Adipose tissue (tissue), 3 donors: ENCODE measurements around the gene KCNMA1. TPM values are rescaled to one million over a fixed set of nuclear protein-coding genes. Genes with fewer than 3 reads are reported as not detected.

Source experiments
- H3K27ac ChIP-seq: one replicate; pipeline ENCODE4 v1.5.1; 2013; ENCODE audit warnings: low read depth, low read length
- WGBS, 3 donors: extraction: QIAGEN DNeasy Blood & Tissue Kit; methylation state at CpG; one replicate each; pipeline ENCODE4 v1.1.7; 2013; 5-methylcytosine and 5-hydroxymethylcytosine counted together
- polyA plus RNA-seq, 3 donors: library from polyadenylated mRNA; stranded (reverse); fragments of 200-250 nt; gene quantifications; one replicate each; pipeline ENCODE4 v1.2.3, GENCODE V29; 2013
- donor health status: healthy with polysubstance abuse.
- donor health status: Bipolar disorder and iron deficiency.
- donor health status: healthy.

KCNMA1 gene
- polyA plus RNA-seq, 3 donors: 2.5 to 5.1 (median 3.8) TPM

DNA sequence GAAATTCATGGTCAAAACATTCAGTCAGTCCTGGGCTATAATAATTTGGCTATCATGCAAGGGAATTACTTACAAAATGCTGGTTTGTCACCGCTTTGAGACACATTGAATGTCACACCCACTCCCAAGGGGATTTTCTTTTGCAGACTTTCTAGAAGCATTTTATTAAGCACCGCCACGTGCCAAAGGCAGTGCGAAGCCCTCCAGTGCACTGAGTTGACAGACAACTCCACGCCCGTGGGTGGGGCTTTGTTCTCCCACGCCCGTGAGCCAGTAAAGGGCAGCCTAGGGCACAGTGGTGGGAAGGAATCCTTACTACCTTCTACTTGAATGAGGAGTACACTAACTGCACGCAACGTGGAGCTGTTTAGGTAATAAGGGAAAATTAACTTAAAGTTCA is 515.8 kb downstream of the KCNMA1 start:
- WGBS, 3 donors: 70 to 87% (median 77%) methylated on average over 10 of the region's 10 CpGs
- no peak overlapping the region for H3K27ac ChIP-seq

- no peak overlapping the region for H3K27ac ChIP-seq
- 66 to 74% (median 69%) methylated on average over 4 of the region's 4 CpGs for WGBS, 3 donors
Observed at GRCh38 chr10:77120666-77121376, 516.8 kb downstream of the KCNMA1 start.

DNA sequence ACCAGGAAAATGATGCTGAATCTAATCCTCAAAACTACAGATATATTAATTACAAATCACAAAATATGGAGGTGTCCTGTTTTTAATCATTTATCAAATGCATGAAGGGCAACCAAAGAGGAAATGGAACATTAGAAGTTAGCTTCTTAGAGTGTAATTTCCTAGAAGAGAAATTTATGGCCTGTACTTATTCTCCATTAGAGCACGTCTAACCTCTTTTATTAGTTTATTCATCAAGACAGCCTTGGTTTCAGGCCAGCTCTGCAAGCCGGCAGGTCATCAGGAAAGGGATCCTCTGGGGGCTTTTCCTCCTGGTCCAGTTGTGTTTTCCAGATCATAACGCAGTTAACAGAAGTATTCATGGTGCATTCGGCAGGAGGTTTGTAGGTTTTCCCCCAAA is 517.6 kb downstream of the KCNMA1 start:
- WGBS, 3 donors: 55 to 84% (median 67%) methylated on average over 4 of the region's 4 CpGs
- H3K27ac ChIP-seq: no peak overlapping the region

GRCh38 chr10:77118603-77119282 is 518.9 kb downstream of the KCNMA1 start:
- H3K27ac ChIP-seq: no peak overlapping the region
- WGBS, 3 donors: 80 to 95% (median 82%) methylated on average over 8 of the region's 8 CpGs

GRCh38 chr10:77117501-77117900 is 520.1 kb downstream of the KCNMA1 start:
- H3K27ac ChIP-seq: no peak overlapping the region
- 92 to 100% (median 94%) methylated on average over 2 of the region's 2 CpGs for WGBS, 3 donors

GRCh38 chr10:77116904-77117303 is 520.7 kb downstream of the KCNMA1 start:
- WGBS, 3 donors: 74 to 92% (median 78%) methylated on average over 2 of the region's 2 CpGs
- no peak overlapping the region for H3K27ac ChIP-seq

GRCh38 chr10:77114181-77114821 is 523.3 kb downstream of the KCNMA1 start:
- 71 to 81% (median 80%) methylated on average over 4 of the region's 4 CpGs for WGBS, 3 donors
- no peak overlapping the region for H3K27ac ChIP-seq

DNA sequence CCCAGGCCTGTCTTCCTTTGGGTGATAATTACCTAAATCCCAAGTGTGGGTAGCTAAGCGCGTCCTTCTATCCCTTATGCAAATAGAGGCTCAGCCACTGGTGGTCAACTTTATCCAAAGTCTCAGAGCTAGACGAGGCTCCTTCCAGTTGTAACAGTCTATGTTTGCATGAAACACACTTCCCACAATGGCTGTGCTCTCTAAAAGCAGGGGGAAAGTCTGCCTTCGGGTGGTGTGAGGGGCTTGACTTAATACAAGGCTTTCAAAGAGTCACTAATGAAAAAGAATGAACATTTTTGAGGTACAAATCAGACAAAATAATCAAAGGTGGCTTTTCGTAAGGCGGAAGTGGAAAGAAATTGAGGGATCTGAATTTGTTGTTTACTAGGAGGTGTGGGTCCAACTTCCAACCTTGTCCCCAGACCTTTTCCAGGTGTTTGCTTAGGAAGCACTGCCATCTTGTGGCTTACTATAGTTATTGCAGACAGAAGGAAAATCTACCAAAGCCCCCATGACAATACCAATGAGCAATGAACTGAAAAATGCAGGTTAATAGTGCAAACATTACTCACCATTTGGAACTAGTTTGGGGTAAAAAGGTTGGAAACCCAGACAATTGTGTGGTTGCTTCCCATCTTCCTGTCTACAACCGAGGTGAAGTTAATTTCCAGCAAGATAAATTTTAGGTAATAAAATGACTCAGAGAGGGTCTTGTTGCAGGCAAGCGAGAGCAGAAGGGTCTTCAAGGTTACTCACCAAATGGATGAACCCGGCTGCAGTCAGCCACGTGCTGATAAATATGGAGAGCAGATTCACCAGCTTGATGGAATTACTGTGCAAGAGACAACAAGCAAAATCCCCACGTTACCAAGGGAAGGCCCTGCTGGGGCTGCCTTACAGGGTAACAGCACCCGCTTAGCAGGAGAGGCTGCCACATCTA is 525.7 kb downstream of the KCNMA1 start:
- H3K27ac ChIP-seq: no peak overlapping the region
- 52 to 54% (median 54%) methylated on average over 12 of the region's 12 CpGs for WGBS, 3 donors

DNA sequence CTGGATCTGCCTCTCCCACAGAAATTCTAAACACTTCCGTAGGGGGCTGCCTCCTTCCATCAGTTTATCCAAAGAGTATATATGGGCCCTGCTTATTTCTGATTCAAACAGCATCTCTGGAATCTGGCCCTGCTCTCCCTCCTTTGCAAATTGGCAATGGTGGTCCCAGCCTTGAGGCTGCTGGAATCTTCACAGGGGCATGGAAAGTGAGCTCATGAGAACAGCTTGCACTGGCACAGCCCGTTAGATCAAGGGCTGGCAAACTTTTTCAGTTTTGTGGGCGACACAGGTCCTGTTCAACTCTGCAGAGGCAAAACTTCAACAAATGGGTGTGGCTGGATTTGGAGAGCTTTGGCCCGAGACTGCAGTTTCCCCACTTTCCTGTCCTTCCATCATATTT is 526.9 kb downstream of the KCNMA1 start:
- 66 to 86% (median 70%) methylated on average over 4 of the region's 4 CpGs for WGBS, 3 donors

DNA sequence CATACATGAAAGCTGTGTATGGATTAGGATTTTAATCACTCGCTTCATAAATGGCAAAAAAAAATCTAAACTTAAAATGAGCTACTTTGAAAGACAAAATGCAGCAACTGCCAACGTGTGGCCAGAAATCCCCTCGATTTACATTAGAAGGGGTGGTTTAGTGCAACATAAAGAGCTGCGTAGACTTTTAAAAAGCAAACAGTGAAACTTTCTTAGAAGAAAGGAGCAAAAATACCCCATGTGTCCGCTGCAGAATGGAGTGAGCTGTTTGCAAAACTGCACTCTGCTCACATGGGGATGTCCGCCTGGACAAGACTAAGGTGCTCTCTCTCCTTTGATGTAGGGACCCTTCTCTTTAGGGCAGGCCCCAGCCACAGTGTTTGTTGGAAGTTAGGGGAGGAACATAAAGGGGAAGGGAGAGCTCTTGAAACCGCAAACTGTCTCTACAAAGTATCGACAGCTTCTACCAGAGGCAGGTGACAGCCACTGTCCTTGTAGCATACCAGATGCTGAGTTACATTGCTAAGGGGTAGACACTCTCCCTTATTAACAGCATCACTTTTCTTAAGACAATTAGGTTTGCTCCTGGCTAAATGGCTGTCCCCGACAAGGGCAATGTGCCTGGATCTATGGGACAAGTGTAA is 528.1 kb downstream of the KCNMA1 start:
- no peak overlapping the region for H3K27ac ChIP-seq
- 89 to 93% (median 92%) methylated on average over 9 of the region's 9 CpGs for WGBS, 3 donors

More for the DNA sequence above, 526.9 kb downstream of the KCNMA1 start:
- no peak overlapping the region for H3K27ac ChIP-seq

- no peak overlapping the region for H3K27ac ChIP-seq
- WGBS, 3 donors: 78 to 89% (median 84%) methylated on average over 3 of the region's 3 CpGs
Observed at GRCh38 chr10:77106676-77107075, 530.9 kb downstream of the KCNMA1 start.

DNA sequence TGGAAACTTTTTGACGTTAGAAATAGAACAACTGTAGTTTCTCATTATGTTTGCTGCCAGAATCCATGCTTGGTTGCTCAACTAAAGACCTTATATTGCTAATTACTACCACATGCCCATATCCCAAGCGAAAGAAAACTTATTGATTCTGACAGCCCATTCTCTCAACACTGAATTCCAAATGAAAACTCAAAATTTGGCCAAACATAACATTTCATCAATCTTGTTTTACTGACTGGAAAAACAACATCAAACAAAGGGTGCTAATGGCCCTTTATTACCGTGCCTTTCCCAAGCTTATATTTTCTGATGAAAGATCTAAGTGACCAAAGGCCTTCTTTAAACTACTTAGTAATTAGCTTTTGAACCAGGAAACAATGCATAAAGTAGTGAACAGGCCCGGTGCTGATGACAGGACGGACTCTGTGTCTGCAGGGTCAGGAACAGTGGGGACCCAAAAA is 531.8 kb downstream of the KCNMA1 start:
- 52 to 62% (median 60%) methylated on average over 5 of the region's 5 CpGs for WGBS, 3 donors
- H3K27ac ChIP-seq: no peak overlapping the region

GRCh38 chr10:77104459-77104980 is 533.1 kb downstream of the KCNMA1 start:
- 49 to 52% (median 52%) methylated on average over 4 of the region's 4 CpGs for WGBS, 3 donors
- no peak overlapping the region for H3K27ac ChIP-seq

DNA sequence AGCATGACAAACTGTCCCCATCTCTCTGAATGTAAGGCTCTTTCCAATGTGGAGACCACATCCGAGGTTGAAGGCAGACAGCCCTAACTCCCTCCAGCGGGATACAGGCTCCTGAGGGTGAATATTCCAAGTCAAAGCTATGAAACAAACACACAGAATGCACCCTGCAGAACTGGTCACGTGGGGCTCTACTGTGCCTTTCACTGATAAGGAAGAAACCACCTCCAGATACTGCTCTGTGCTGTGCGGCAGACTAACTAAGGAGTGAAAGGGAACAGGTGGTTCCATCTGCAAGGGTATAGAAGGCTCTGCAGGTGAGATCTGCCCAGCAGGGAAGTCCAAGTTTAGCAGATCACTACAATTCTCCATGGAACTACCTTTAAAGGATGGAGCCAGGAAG is 534.4 kb downstream of the KCNMA1 start:
- H3K27ac ChIP-seq: no peak overlapping the region
- WGBS, 3 donors: 74 to 92% (median 83%) methylated on average over 4 of the region's 4 CpGs

GRCh38 chr10:77101341-77101740 is 536.3 kb downstream of the KCNMA1 start:
- WGBS, 3 donors: 84 to 96% (median 91%) methylated on average over 5 of the region's 5 CpGs
- no peak overlapping the region for H3K27ac ChIP-seq

DNA sequence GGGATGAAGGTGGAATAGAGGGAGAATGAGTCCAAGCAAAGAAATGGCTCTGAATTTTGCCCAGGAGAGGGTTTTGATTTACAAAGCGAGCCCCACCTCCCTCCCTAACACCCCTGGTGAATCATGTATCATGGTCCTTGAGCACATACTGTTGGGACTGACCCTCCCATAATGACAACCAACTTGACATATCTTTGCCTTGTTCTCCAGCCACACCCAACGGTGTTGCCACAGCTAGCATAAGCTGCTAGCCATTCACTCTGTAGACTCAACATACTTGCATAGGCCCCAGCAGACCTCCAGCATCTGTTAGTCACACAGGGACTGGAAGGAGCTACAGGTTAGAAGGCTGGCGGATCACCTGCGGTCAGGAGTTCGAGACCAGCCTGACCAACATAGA is 538.5 kb downstream of the KCNMA1 start:
- H3K27ac ChIP-seq: no peak overlapping the region
- WGBS, 3 donors: 95 to 98% (median 97%) methylated on average over 5 of the region's 5 CpGs

- WGBS, 3 donors: 75 to 100% (median 86%) methylated on average over 1 of the region's 1 CpG
Observed at GRCh38 chr10:77097625-77098024, 540.0 kb downstream of the KCNMA1 start.

DNA sequence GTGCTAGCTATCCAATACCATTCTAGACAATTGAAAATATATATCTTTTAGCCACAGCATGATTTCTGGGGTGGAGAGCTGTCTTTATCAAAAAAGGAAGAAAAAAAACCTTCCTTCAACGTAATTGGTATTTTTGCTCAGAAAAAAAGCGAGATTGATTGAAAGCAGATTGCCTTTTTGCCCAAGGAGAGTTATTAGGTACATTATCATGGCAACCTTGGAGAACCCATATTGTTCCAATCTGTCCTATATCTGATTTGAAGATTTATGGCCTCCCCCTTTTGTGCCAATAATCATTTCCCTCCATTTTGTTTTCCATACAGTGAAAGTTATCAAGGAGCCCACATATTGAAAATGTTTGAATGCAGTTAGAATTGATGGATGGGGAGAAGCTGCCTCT is 544.5 kb downstream of the KCNMA1 start:
- no peak overlapping the region for H3K27ac ChIP-seq
- 84 to 92% (median 84%) methylated on average over 2 of the region's 2 CpGs for WGBS, 3 donors

More at GRCh38 chr10:77097625-77098024, 540.0 kb downstream of the KCNMA1 start:
- no peak overlapping the region for H3K27ac ChIP-seq
